ENCODE results near the gene NT5DC1. TPM values are rescaled to one million over a fixed set of nuclear protein-coding genes. Genes with fewer than 3 reads are reported as not detected.

The NT5DC1 gene
- total and polyA plus RNA-seq, 7 experiments from 2014 or later = 30.5 to 53.4 (median 45.8) TPM

DNA sequence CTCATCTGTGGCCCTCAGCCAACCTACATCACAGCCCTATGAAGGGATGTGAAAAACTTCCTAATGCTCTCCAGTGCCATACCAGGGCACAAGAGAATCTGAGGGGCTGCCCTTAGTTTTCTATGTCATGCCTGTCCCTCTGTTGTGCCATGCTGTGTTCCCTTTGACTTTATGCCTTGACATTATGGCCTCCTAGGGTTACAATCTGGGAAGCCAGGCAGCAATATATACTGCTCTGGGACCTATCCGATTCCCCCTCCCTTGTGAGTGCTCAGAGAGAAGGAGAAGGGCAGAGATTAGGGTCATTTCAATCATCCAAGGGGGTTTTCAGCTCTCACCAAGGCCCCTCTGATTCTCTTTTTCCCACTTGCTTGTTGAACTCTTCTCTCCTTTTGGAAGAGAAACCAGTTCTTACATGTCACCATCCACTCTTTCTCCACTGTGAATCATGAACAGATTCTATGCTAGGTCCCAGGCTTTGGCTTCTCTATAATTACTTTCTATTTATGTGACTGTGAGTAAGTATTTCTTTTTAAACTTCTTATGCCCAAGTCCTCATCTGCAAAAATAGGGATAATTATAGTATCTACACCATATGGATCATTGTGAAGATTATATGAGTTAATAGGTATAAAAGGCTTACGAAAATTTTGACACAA lies 25.8 kb upstream of the NT5DC1 start:
- ChIA-PET CTCF (no interaction called here), POLR2A (no interaction called here)
- Histone ChIP-seq H3K36me3 (ENCODE audit: control insufficient read depth in 2 of 3, insufficient read depth in 3 of 3, low read length in 3 of 3) (no peaks in the 10 kb centered on the region), H3K4me1 (ENCODE audit: control insufficient read depth in 2 of 2, insufficient read depth in 2 of 2, low read length in 2 of 2) (no peaks in the 10 kb centered on the region), H3K4me3 (ENCODE audit: low read length) (no peak overlapping the region), H3K27me3 (ENCODE audit: control insufficient read depth in 2 of 2, insufficient read depth in 2 of 2, low read length in 2 of 2) (no peaks in the 10 kb centered on the region), H3K9me3 (ENCODE audit: control insufficient read depth in 2 of 3, low read length in 3 of 3) (no peaks in the 10 kb centered on the region), H3K27ac (ENCODE audit: low read depth, low read length) (no peak overlapping the region)
- no peak overlapping the region for H3K4me3 Mint-ChIP-seq
- H3K9me3 Mint-ChIP-seq = no peaks in the 10 kb centered on the region
- no peaks in the 10 kb centered on the region for H3K4me1 Mint-ChIP-seq
- DNase-seq (no peak), ATAC-seq (no peak)
- no peaks in the 10 kb centered on the region for H3K36me3 Mint-ChIP-seq
- H3K27me3 Mint-ChIP-seq = peaks cover 0 to 15% (median 9%) of the 10 kb centered on the region in 5 donors
- H3K27ac Mint-ChIP-seq = no peak overlapping the region
- intact Hi-C loops (cut with micrococcal nuclease) = no loop called here

DNA sequence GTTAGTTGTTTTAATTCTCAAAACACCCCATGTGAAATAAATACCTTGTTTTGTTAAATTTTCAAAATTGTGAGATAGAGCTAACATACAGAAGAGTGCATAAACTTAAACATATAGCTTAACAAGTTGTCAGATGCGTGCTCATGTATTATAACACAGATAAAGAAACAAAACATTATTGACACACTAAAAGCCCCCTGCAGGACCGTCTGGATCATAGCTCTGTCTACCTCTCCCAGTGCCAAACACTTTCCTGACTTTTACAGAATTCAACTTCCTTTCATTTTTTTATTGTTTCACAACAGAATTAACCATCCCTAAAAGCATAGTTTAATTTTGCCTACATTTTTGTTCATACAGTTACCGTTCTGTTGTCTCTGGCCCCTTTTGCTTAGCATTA lies 22.1 kb upstream of the NT5DC1 start:
- Mint-ChIP-seq H3K4me3 (no peak overlapping the region), H3K36me3 (no peaks in the 10 kb centered on the region), H3K27ac (no peak overlapping the region), H3K27me3 (peaks cover 10 to 34% (median 27%) of the 10 kb centered on the region in 5 donors), H3K9me3 (peaks cover 0 to 1% (median 0%) of the 10 kb centered on the region in 11 donors), H3K4me1 (no peaks in the 10 kb centered on the region)
- no peak overlapping the region for H3K27ac ChIP-seq (ENCODE audit: low read depth, low read length)
- no peaks in the 10 kb centered on the region for H3K36me3 ChIP-seq (ENCODE audit: control insufficient read depth in 2 of 3, insufficient read depth in 3 of 3, low read length in 3 of 3)
- ATAC-seq (no peak), DNase-seq (no peak)
- CTCF ChIA-PET = no interaction called here
- no peaks in the 10 kb centered on the region for H3K4me1 ChIP-seq (ENCODE audit: control insufficient read depth in 2 of 2, insufficient read depth in 2 of 2, low read length in 2 of 2)
- no peak overlapping the region for H3K4me3 ChIP-seq (ENCODE audit: low read length)
- H3K9me3 ChIP-seq (ENCODE audit: control insufficient read depth in 2 of 3, low read length in 3 of 3) = no peaks in the 10 kb centered on the region
- intact Hi-C loops (cut with micrococcal nuclease) = no loop called here
- POLR2A ChIA-PET = no interaction called here
- H3K27me3 ChIP-seq (ENCODE audit: control insufficient read depth in 2 of 2, insufficient read depth in 2 of 2, low read length in 2 of 2) = no peaks in the 10 kb centered on the region

DNA sequence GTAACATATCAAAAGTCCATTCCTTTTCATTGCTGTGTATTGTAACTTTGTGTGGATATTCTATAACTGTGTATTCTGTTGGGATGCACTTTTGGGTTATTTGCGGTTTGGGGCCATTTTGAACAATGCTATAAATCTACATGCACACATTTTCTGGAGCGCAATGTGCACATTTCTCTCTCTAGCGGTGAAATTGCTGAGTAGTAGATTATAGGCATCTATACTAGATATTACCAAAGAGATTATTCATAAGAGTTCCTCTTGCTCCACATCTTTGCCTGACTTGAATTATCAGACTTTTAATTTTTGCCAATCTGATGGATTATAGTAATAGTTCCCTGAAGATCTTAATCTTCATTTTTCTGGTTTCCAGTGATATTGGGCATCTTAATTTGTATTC lies 21.7 kb upstream of the NT5DC1 start:
- POLR2A ChIA-PET = no interaction called here
- H3K27ac ChIP-seq (ENCODE audit: low read depth, low read length) = no peak overlapping the region
- H3K27me3 ChIP-seq (ENCODE audit: control insufficient read depth in 2 of 2, insufficient read depth in 2 of 2, low read length in 2 of 2) = no peaks in the 10 kb centered on the region
- H3K9me3 Mint-ChIP-seq = peaks cover 0 to 1% (median 0%) of the 10 kb centered on the region in 11 donors
- H3K36me3 ChIP-seq (ENCODE audit: control insufficient read depth in 2 of 3, insufficient read depth in 3 of 3, low read length in 3 of 3) = no peaks in the 10 kb centered on the region
- H3K4me1 ChIP-seq (ENCODE audit: control insufficient read depth in 2 of 2, insufficient read depth in 2 of 2, low read length in 2 of 2) = no peaks in the 10 kb centered on the region
- H3K4me3 Mint-ChIP-seq = no peak overlapping the region
- peaks cover 10 to 34% (median 27%) of the 10 kb centered on the region in 5 donors for H3K27me3 Mint-ChIP-seq
- H3K4me3 ChIP-seq (ENCODE audit: low read length) = no peak overlapping the region
- ATAC-seq (no peak), DNase-seq (no peak)
- H3K9me3 ChIP-seq (ENCODE audit: control insufficient read depth in 2 of 3, low read length in 3 of 3) = no peaks in the 10 kb centered on the region
- intact Hi-C loops (cut with micrococcal nuclease) = no loop called here
- no peak overlapping the region for H3K27ac Mint-ChIP-seq
- no peaks in the 10 kb centered on the region for H3K36me3 Mint-ChIP-seq
- CTCF ChIA-PET = no interaction called here
- H3K4me1 Mint-ChIP-seq = no peaks in the 10 kb centered on the region

DNA sequence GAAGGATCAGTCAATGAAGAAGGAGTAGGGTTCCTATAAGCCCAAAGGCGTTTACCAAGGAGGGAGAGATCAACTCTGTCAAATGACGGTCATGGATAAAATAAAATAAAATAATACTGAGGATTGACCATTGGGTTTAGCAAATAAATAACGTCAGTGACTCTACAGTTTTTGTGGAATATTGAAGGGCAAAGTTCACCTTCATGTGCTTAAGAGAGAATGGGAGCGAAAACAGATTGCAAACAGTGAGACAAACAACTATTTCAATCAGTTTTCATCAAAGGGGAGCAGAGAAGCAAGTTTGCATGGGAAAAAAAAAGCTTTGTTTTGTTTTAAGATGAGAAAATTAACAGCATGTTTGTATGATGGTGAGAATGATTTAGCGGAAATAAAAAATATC lies 17.6 kb upstream of the NT5DC1 start:
- Mint-ChIP-seq H3K4me3 (no peak overlapping the region), H3K27me3 (peaks cover 10 to 36% (median 28%) of the 10 kb centered on the region in 5 donors), H3K36me3 (no peaks in the 10 kb centered on the region), H3K4me1 (no peaks in the 10 kb centered on the region), H3K9me3 (peaks cover 0 to 1% (median 0%) of the 10 kb centered on the region in 11 donors), H3K27ac (no peak overlapping the region)
- CTCF ChIA-PET = no interaction called here
- Histone ChIP-seq H3K36me3 (ENCODE audit: control insufficient read depth in 2 of 3, insufficient read depth in 3 of 3, low read length in 3 of 3) (no peaks in the 10 kb centered on the region), H3K27me3 (ENCODE audit: control insufficient read depth in 2 of 2, insufficient read depth in 2 of 2, low read length in 2 of 2) (no peaks in the 10 kb centered on the region), H3K4me3 (ENCODE audit: low read length) (no peak overlapping the region), H3K27ac (ENCODE audit: low read depth, low read length) (no peak overlapping the region), H3K4me1 (ENCODE audit: control insufficient read depth in 2 of 2, insufficient read depth in 2 of 2, low read length in 2 of 2) (no peaks in the 10 kb centered on the region), H3K9me3 (ENCODE audit: control insufficient read depth in 2 of 3, low read length in 3 of 3) (no peaks in the 10 kb centered on the region)
- DNase-seq (no peak), ATAC-seq (no peak)
- POLR2A ChIA-PET = no interaction called here
- intact Hi-C loops (cut with micrococcal nuclease) = no loop called here

DNA sequence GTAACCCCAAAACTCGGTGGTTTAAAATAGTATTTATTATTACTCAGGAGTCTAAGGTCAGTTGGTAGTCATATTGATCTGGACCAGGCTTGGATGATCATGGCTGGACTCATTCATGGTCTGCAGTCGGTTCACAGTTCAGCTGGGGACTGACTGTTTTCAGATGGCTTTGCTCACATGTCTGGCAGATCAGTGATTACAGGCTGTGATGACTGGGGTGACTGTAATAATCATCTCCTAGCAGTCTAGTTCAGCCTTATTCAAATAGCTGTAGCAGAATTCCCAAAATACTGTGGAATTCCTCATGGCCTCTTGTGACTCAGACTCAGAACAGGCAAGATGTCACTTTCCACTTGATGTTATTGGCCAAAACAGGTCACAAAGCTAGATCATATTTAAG lies 16.4 kb upstream of the NT5DC1 start:
- H3K27ac ChIP-seq (ENCODE audit: low read depth, low read length) = no peak overlapping the region
- Mint-ChIP-seq H3K36me3 (no peaks in the 10 kb centered on the region), H3K4me3 (no peak overlapping the region), H3K27ac (no peak overlapping the region), H3K27me3 (peaks cover 4 to 28% (median 26%) of the 10 kb centered on the region in 5 donors), H3K4me1 (no peaks in the 10 kb centered on the region), H3K9me3 (peaks cover 0 to 1% (median 0%) of the 10 kb centered on the region in 11 donors)
- intact Hi-C loops (cut with micrococcal nuclease) = no loop called here
- no peaks in the 10 kb centered on the region for H3K9me3 ChIP-seq (ENCODE audit: control insufficient read depth in 2 of 3, low read length in 3 of 3)
- H3K4me1 ChIP-seq (ENCODE audit: control insufficient read depth in 2 of 2, insufficient read depth in 2 of 2, low read length in 2 of 2) = no peaks in the 10 kb centered on the region
- ChIA-PET CTCF (no interaction called here), POLR2A (no interaction called here)
- ATAC-seq (no peak), DNase-seq (no peak)
- H3K4me3 ChIP-seq (ENCODE audit: low read length) = no peak overlapping the region
- no peaks in the 10 kb centered on the region for H3K36me3 ChIP-seq (ENCODE audit: control insufficient read depth in 2 of 3, insufficient read depth in 3 of 3, low read length in 3 of 3)
- H3K27me3 ChIP-seq (ENCODE audit: control insufficient read depth in 2 of 2, insufficient read depth in 2 of 2, low read length in 2 of 2) = no peaks in the 10 kb centered on the region

DNA sequence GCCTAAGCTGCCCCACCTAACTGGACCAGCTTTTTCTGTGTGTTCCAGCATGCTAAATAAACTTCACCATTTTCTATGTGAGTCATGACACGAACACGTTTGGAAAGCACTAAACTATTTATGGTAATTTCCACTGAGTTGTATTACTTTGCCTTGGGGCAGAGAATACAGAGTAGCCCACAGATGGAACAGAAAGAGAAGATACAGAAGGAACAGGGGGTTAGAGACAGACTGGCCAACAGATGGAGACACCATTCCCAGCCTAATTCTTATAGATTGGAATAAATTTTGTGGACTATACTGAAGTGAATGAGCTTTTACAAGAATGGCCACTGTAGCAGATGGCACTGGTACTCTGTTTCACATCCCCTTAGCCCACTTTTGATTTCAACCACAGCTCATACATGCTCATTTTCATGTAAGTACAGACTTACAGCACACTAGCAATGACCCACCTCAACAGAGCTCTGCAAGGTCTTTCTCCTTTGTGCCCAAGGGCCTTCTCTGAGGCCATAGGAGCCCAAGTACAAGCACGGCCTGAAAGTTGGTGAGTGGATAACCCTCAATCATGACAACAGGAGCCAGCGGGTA lies 13.1 kb upstream of the NT5DC1 start:
- ChIA-PET CTCF (interaction anchor here (1.6 kb wide), 1 partner anchor 9 kb away, joined by 6 read pairs; no protein-coding TSS in a partner anchor), POLR2A (interaction anchor here (0.6 kb wide), 1 partner anchor 11 kb away, joined by 3 read pairs; no protein-coding TSS in a partner anchor)
- H3K27ac ChIP-seq (ENCODE audit: low read depth, low read length) = no peak overlapping the region
- no peak for DNase-seq
- Mint-ChIP-seq H3K27me3 (peaks cover 0 to 22% (median 12%) of the 10 kb centered on the region in 5 donors), H3K36me3 (no peaks in the 10 kb centered on the region), H3K27ac (no peak overlapping the region), H3K4me3 (no peak overlapping the region), H3K9me3 (no peaks in the 10 kb centered on the region), H3K4me1 (peaks cover 0 to 7% (median 0%) of the 10 kb centered on the region in 7 donors)
- H3K27me3 ChIP-seq (ENCODE audit: control insufficient read depth in 2 of 2, insufficient read depth in 2 of 2, low read length in 2 of 2) = no peaks in the 10 kb centered on the region
- ATAC-seq = no peak
- H3K9me3 ChIP-seq (ENCODE audit: control insufficient read depth in 2 of 3, low read length in 3 of 3) = no peaks in the 10 kb centered on the region
- H3K4me3 ChIP-seq (ENCODE audit: low read length) = no peak overlapping the region
- intact Hi-C loops (cut with micrococcal nuclease) = no loop called here
- no peaks in the 10 kb centered on the region for H3K4me1 ChIP-seq (ENCODE audit: control insufficient read depth in 2 of 2, insufficient read depth in 2 of 2, low read length in 2 of 2)
- no peaks in the 10 kb centered on the region for H3K36me3 ChIP-seq (ENCODE audit: control insufficient read depth in 2 of 3, insufficient read depth in 3 of 3, low read length in 3 of 3)

DNA sequence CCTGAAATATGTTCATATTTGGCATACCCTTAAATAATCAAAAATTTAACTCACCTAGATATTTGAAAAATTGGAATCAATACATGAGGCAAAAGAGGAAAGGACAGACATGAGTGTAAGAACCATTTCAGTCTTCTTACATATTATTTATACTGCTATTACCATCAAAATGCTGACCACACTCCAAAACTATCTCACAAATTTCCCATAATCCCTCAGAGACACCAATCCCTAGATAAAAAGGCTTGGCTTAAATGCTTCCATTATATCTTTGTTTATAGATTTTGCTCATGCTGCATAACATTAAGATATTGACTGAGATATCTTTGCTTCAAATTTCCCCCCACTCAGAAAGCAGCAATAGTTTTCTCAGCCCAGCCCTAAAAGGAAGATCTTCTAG lies 11.7 kb upstream of the NT5DC1 start:
- no peak overlapping the region for H3K4me3 Mint-ChIP-seq
- POLR2A ChIA-PET = no interaction called here
- no peaks in the 10 kb centered on the region for H3K36me3 ChIP-seq (ENCODE audit: control insufficient read depth in 2 of 3, insufficient read depth in 3 of 3, low read length in 3 of 3)
- no peaks in the 10 kb centered on the region for H3K36me3 Mint-ChIP-seq
- DNase-seq = no peak
- H3K27ac Mint-ChIP-seq = no peak overlapping the region
- peaks cover 0 to 7% (median 0%) of the 10 kb centered on the region in 7 donors for H3K4me1 Mint-ChIP-seq
- no peaks in the 10 kb centered on the region for H3K4me1 ChIP-seq (ENCODE audit: control insufficient read depth in 2 of 2, insufficient read depth in 2 of 2, low read length in 2 of 2)
- H3K27ac ChIP-seq (ENCODE audit: low read depth, low read length) = no peak overlapping the region
- H3K9me3 ChIP-seq (ENCODE audit: control insufficient read depth in 2 of 3, low read length in 3 of 3) = no peaks in the 10 kb centered on the region
- intact Hi-C loops (cut with micrococcal nuclease) = no loop called here
- H3K9me3 Mint-ChIP-seq = no peaks in the 10 kb centered on the region
- CTCF ChIA-PET = no interaction called here
- no peak overlapping the region for H3K4me3 ChIP-seq (ENCODE audit: low read length)
- no peaks in the 10 kb centered on the region for H3K27me3 ChIP-seq (ENCODE audit: control insufficient read depth in 2 of 2, insufficient read depth in 2 of 2, low read length in 2 of 2)
- H3K27me3 Mint-ChIP-seq = peaks cover 0 to 15% (median 4%) of the 10 kb centered on the region in 5 donors
- ATAC-seq = no peak

Measured in naive thymus-derived CD4-positive, alpha-beta T cell (primary cell).